T-helper 2 cell treated with Interferon-gamma antibody and Interleukin-4, amounts not matched to agents 5 μg/mL and 100 μg/mL, for 36 hours (primary cell): Measurements from ENCODE around the gene TRAM2.

Source experiments
- DNase-seq: peaks from one replicate; pipeline ENCODE4 v3.0.0; 2021; ENCODE audit warnings: low spot score
- H3K27ac Mint-ChIP-seq: one replicate; pipeline ENCODE4 v1.8.0; 2021; ENCODE audit warnings: mild to moderate bottlenecking, mixed read lengths
- H3K27me3 Mint-ChIP-seq: one replicate; pipeline ENCODE4 v1.8.0; 2021; ENCODE audit warnings: low read depth, mixed read lengths
- H3K36me3 Mint-ChIP-seq: one replicate; pipeline ENCODE4 v1.8.0; 2021; ENCODE audit warnings: low read depth, mixed read lengths
- H3K4me1 Mint-ChIP-seq: one replicate; pipeline ENCODE4 v1.8.0; 2021; ENCODE audit warnings: low read depth, mixed read lengths
- H3K4me3 Mint-ChIP-seq: one replicate; pipeline ENCODE4 v1.8.0; 2022; ENCODE audit warnings: mild to moderate bottlenecking, moderate library complexity, mixed read lengths
- H3K9me3 Mint-ChIP-seq: one replicate; pipeline ENCODE4 v1.8.0; 2021; ENCODE audit warnings: mixed read lengths

Gene TRAM2

GRCh38 chr6:52603000-52603795 is 26.3 kb upstream of the TRAM2 start:
- Mint-ChIP-seq H3K4me3 (no peak overlapping the region), H3K27me3 (peaks cover 7% of the 10 kb centered on the region), H3K27ac (no peak overlapping the region), H3K9me3 (peaks cover 3% of the 10 kb centered on the region), H3K4me1 (peaks cover 11% of the 10 kb centered on the region), H3K36me3 (no peaks in the 10 kb centered on the region)
- no peak for DNase-seq

- Mint-ChIP-seq H3K4me3 (no peak overlapping the region), H3K9me3 (no peaks in the 10 kb centered on the region), H3K27ac (no peak overlapping the region), H3K4me1 (peaks cover 36% of the 10 kb centered on the region), H3K27me3 (no peaks in the 10 kb centered on the region), H3K36me3 (no peaks in the 10 kb centered on the region)
- no peak for DNase-seq
Observed at GRCh38 chr6:52598824-52599190, 21.9 kb upstream of the TRAM2 start.

GRCh38 chr6:52598123-52598823 is 21.4 kb upstream of the TRAM2 start:
- Mint-ChIP-seq H3K4me1 (peaks cover 33% of the 10 kb centered on the region), H3K27me3 (no peaks in the 10 kb centered on the region), H3K36me3 (no peaks in the 10 kb centered on the region), H3K27ac (no peak overlapping the region), H3K4me3 (no peak overlapping the region), H3K9me3 (no peaks in the 10 kb centered on the region)
- no peak for DNase-seq

GRCh38 chr6:52597738-52598122 is 20.9 kb upstream of the TRAM2 start:
- Mint-ChIP-seq H3K4me3 (no peak overlapping the region), H3K9me3 (no peaks in the 10 kb centered on the region), H3K4me1 (peaks cover 27% of the 10 kb centered on the region), H3K27ac (no peak overlapping the region), H3K27me3 (no peaks in the 10 kb centered on the region), H3K36me3 (no peaks in the 10 kb centered on the region)
- DNase-seq, result no peak

DNA sequence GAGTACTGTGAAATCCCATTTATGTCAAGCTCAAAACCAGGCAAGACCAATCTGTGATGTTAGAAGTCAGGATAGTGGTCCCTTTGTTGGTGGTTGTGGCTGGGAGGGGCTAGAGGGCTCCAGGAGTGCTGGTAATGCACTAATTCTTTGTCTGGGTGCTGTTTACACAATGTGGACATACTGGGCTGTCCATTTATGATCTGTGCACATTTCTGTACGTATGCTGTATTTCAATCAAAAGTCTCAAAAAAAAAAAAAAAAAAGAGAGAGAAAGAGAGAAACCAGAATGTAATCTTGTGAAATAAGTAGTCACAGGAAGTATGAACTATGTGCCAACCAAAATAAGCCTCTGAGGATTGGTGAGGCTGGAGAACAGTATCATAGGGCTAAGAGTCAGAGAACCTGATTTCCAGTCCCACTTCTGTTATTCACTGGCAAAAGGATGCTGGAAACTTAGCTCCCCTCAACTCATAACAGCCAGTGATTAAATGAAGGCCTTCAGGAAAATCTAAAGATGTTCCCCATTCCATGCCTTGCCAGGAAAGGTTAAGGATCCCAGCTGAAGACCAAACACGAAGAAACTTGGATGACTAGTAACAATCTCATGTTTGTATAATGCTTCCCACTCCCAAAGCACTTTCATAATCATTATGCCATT is 19.6 kb upstream of the TRAM2 start:
- peak overlapping the region; percentile 34 for H3K27ac Mint-ChIP-seq
- H3K9me3 Mint-ChIP-seq, result no peaks in the 10 kb centered on the region
- peaks cover 27% of the 10 kb centered on the region for H3K4me1 Mint-ChIP-seq
- H3K27me3 Mint-ChIP-seq, result no peaks in the 10 kb centered on the region
- no peaks in the 10 kb centered on the region for H3K36me3 Mint-ChIP-seq
- no peak overlapping the region for H3K4me3 Mint-ChIP-seq
- DNase-seq, result no peak

GRCh38 chr6:52595796-52596130 is 18.9 kb upstream of the TRAM2 start:
- Mint-ChIP-seq H3K27me3 (no peaks in the 10 kb centered on the region), H3K4me3 (no peak overlapping the region), H3K9me3 (no peaks in the 10 kb centered on the region), H3K27ac (no peak overlapping the region), H3K36me3 (no peaks in the 10 kb centered on the region), H3K4me1 (peaks cover 27% of the 10 kb centered on the region)
- no peak for DNase-seq

GRCh38 chr6:52595000-52595795 is 18.3 kb upstream of the TRAM2 start:
- Mint-ChIP-seq H3K9me3 (no peaks in the 10 kb centered on the region), H3K36me3 (no peaks in the 10 kb centered on the region), H3K27me3 (no peaks in the 10 kb centered on the region), H3K4me1 (peaks cover 27% of the 10 kb centered on the region), H3K27ac (peak overlapping the region; percentile 44), H3K4me3 (peak overlapping the region; percentile 46)
- DNase-seq, result no peak

DNA sequence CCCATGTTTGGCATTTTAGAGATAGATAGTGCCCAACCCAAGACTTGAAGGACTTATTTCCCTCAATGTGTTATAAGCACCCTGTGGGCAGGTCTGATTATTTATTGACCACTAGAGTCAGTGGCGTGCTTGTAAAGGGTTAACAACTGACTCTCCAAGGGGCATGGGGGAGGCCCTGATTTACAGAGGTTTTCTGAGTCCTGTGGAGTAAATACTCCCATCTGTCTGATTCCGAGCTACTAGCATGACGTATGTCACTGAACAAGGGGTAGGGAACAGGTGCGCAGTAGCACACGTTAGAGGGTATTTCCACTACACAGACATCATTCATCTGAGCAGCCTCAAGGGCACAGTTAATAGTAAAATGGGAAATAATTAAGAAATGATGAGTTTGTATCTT is 17.4 kb upstream of the TRAM2 start:
- Mint-ChIP-seq H3K27me3 (no peaks in the 10 kb centered on the region), H3K36me3 (no peaks in the 10 kb centered on the region), H3K4me1 (peaks cover 27% of the 10 kb centered on the region), H3K4me3 (no peak overlapping the region), H3K27ac (no peak overlapping the region), H3K9me3 (no peaks in the 10 kb centered on the region)
- DNase-seq, result no peak

DNA sequence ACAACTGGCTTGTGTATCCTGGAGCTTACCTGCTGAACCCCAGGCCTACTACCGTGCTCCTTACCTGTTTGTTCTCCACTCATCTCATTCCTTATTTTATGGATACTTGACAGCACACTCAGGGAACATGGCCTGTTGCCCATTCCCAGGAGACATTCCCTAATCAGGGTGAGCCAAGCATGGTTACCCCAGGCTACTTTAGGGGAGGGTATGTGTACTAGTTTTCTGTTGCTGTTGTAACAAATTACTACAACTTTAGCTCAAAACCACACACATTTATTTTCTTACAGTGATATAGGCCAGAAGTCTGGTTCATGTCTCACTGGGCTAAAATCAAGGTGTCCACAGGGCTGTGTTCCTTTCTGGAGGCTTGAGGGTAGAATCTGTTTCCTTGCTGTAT is 15.0 kb upstream of the TRAM2 start:
- Mint-ChIP-seq H3K27ac (no peak overlapping the region), H3K4me3 (no peak overlapping the region), H3K4me1 (peaks cover 20% of the 10 kb centered on the region), H3K27me3 (peaks cover 7% of the 10 kb centered on the region), H3K9me3 (no peaks in the 10 kb centered on the region), H3K36me3 (no peaks in the 10 kb centered on the region)
- DNase-seq, result no peak

DNA sequence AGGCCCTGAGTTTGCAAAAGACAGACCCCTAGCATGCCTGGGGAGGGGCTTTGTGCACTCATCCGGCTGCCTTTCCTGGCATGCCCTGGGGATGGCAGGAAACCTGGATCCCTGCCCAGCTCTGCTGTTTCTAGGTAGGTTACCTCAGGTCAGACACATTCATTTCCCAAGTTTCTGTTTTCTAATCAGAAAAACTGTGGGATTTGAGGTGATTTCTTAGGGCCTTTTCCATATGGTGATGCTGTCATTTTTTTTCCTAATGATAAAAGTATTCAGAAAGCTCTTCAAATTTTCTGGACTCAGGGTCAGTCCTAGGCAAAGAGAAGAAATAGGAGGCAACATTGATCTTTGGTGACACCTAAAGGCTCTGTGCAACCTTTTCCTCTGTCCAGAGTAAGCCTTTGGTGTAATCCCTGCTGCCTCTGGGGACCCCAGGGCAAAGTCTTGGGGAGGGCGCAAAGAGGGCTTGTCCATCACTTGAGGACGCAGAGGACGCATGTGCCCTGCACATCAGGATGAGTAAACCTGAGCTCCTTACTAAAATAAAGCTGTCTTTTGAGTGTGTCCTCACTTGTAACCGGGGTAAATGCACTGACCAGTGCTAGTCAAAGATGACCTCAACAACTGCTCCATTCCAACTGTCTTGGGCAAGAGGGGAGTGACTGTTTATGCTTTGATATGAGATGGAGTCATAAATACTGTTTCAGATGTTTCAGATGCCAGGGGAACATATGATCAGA is 13.5 kb upstream of the TRAM2 start:
- no peaks in the 10 kb centered on the region for H3K9me3 Mint-ChIP-seq
- no peak overlapping the region for H3K4me3 Mint-ChIP-seq
- H3K27ac Mint-ChIP-seq, result no peak overlapping the region
- H3K4me1 Mint-ChIP-seq, result peaks cover 10% of the 10 kb centered on the region
- no peaks in the 10 kb centered on the region for H3K36me3 Mint-ChIP-seq
- peaks cover 9% of the 10 kb centered on the region for H3K27me3 Mint-ChIP-seq
- DNase-seq, result no peak

- H3K4me1 Mint-ChIP-seq, result no peaks in the 10 kb centered on the region
- no peak for DNase-seq
- H3K9me3 Mint-ChIP-seq, result no peaks in the 10 kb centered on the region
- H3K4me3 Mint-ChIP-seq, result no peak overlapping the region
- no peaks in the 10 kb centered on the region for H3K36me3 Mint-ChIP-seq
- no peak overlapping the region for H3K27ac Mint-ChIP-seq
- peaks cover 9% of the 10 kb centered on the region for H3K27me3 Mint-ChIP-seq
Observed at GRCh38 chr6:52588710-52589091, 11.8 kb upstream of the TRAM2 start.

DNA sequence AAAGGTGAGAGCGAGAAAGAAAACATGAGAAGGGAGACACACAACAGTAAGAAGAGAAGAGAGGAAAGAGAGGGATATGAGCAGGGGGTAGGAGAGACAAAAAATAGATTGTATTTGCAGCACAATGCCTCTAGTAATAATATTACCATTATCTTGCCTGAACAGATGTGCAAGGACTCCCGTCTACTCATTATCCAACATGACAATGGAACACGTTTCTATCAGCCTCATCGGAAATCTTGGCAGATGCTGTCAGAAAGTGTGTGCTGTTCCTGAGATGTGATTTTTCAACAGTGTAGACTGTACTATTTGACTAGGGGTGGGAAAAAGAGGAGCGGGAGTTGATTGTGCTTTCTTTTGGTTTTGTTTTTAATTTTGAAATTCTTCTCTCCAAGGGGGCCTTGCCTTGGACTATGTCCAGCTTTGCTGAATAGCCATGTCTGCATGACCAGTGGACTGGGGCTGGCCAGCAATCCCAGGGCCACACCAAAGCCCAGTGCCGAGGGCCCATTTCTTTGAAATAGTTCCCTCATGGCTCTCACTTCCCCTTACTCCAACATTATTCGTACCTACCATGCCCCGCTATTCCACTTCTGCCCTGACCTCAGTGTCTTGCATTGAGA is 11.3 kb upstream of the TRAM2 start:
- DNase-seq, result no peak
- no peaks in the 10 kb centered on the region for H3K36me3 Mint-ChIP-seq
- H3K4me3 Mint-ChIP-seq, result no peak overlapping the region
- H3K9me3 Mint-ChIP-seq, result no peaks in the 10 kb centered on the region
- H3K27me3 Mint-ChIP-seq, result peaks cover 9% of the 10 kb centered on the region
- H3K4me1 Mint-ChIP-seq, result no peaks in the 10 kb centered on the region
- H3K27ac Mint-ChIP-seq, result no peak overlapping the region

- Mint-ChIP-seq H3K4me1 (no peaks in the 10 kb centered on the region), H3K27ac (no peak overlapping the region), H3K9me3 (no peaks in the 10 kb centered on the region), H3K4me3 (no peak overlapping the region), H3K36me3 (no peaks in the 10 kb centered on the region), H3K27me3 (peaks cover 12% of the 10 kb centered on the region)
- no peak for DNase-seq
Observed at GRCh38 chr6:52587001-52587400, 10.1 kb upstream of the TRAM2 start.
